Measurements from ENCODE around the gene KIF3A.

GRCh38 chr5:132759114-132760048 is 22.0 kb upstream of the KIF3A start:
- no peak for TF ChIP-seq EZH2 (IDR thresholded peaks at IDR 0.05)
- no peak for TF ChIP-seq POLR2AphosphoS5 (IDR thresholded peaks at IDR 0.05; ENCODE audit: borderline replicate concordance, low read depth, low read length)
- TF ChIP-seq FOXP2 (optimal IDR thresholded peaks at IDR 0.05; ENCODE audit: control extremely low read depth, extremely low read length, insufficient read depth): no peak
